ENCODE results near the gene WDR74. TPM values are rescaled to one million over a fixed set of nuclear protein-coding genes. Genes with fewer than 3 reads are reported as not detected.

The WDR74 gene
- total RNA-seq, 1 experiment from 2014 or later, result 110 TPM

DNA sequence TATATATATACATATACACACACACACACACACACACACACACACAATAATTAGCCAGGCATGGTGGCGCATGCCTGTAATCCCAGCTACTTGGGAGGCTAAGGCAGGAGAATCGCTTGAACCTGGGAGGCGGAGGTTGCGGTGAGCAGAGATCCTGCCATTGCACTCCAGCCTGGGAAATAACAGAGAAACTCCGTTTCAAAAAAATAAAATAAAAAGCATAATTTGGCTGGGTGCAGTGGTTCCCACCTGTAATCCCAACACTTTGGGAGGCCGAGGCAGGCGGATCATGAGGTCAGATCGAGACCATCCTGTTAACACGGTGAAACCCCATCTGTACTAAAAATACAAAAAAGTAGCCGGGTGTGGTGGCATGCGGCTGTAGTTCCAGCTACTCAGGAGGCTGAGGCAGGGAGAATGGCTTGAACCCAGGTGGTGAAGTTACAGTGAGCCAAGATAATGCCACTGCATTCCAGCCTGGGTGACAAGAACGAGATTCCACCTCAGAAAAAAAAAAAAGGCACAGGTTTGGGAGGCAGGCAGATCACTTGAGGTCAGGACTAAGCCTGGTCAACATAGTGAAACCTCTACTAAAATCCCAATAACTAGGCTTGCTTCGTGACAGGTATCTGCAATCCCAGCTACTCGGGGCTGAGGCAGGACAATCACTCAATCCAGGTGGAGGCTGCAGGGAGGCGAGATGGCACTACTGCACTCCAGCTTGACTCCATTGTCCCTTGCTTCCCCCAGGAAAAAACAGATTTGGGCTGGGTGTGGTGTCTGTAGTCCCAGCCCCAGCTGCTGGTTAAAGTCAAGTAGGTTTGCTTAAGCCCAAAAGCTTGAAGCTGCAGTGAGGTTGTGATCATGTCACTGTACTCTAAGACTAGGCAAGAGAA, 11.8 kb upstream of the WDR74 start (continued):
- TF ChIP-seq ZNF232 (CRISPR knock-in tag; IDR thresholded peaks at IDR 0.05), result no peak
- TF ChIP-seq JAZF1 (CRISPR knock-in tag; IDR thresholded peaks at IDR 0.05), result no peak
- no peak for TF ChIP-seq ZBTB21 (CRISPR knock-in tag; IDR thresholded peaks at IDR 0.05; ENCODE audit: borderline replicate concordance)
- no peak for TF ChIP-seq TCF7 (CRISPR knock-in tag; IDR thresholded peaks at IDR 0.05; ENCODE audit: low read depth)
- TF ChIP-seq, protein P1, sequence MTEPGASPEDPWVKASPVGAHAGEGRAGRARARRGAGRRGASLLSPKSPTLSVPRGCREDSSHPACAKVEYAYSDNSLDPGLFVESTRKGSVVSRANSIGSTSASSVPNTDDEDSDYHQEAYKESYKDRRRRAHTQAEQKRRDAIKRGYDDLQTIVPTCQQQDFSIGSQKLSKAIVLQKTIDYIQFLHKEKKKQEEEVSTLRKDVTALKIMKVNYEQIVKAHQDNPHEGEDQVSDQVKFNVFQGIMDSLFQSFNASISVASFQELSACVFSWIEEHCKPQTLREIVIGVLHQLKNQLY (CRISPR knock-in tag; IDR thresholded peaks at IDR 0.05), result no peak
- TF ChIP-seq NFATC4 (CRISPR knock-in tag; IDR thresholded peaks at IDR 0.05), result peak; percentile 98

DNA sequence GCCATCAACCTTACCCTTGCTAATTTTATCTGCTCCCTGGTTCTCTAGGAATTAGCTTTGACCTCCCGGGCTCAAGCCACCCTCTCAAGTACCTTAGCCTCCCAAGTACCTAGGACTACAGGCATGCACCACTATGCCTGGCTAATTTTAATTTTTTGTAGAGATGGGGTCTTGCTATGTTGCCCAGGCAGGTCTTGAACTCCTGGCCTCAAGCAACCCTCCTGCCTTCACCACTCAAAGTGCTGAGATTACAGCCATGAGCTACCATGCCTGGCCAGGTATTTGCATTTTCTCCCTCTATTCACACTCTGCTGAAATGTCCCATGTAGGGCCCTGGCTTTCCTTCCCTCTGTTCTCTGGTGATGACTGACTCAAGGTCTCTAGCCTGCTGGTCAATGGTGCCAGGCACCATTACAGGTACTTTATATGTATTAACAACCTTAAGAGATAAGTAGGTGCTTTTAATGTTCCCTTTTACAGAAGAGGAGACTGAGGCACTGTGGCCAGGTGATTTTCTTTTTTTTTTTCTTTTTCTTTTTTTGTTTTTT, 8.5 kb upstream of the WDR74 start:
- H3K27me3 Mint-ChIP-seq (ENCODE audit: low read depth), result no peaks in the 10 kb centered on the region
- H3K4me3 Mint-ChIP-seq, result no peak overlapping the region
- peaks cover 30% of the 10 kb centered on the region for H3K36me3 Mint-ChIP-seq
- H3K9me3 Mint-ChIP-seq, result peaks cover 17% of the 10 kb centered on the region
- H3K4me1 Mint-ChIP-seq, result peaks cover 20% of the 10 kb centered on the region
- TF ChIP-seq ZNF121 (CRISPR knock-in tag; IDR thresholded peaks at IDR 0.05) (peak; percentile 77; the same call in 1 of the 2 replicates), TEAD1 (CRISPR knock-in tag; IDR thresholded peaks at IDR 0.05) (no peak)
- DNase-seq (ENCODE audit: low spot score) (no peak), ATAC-seq (no peak)
- ChIA-PET CTCF (no interaction called here), POLR2A (no interaction called here)
- no peak overlapping the region for H3K27ac Mint-ChIP-seq

DNA sequence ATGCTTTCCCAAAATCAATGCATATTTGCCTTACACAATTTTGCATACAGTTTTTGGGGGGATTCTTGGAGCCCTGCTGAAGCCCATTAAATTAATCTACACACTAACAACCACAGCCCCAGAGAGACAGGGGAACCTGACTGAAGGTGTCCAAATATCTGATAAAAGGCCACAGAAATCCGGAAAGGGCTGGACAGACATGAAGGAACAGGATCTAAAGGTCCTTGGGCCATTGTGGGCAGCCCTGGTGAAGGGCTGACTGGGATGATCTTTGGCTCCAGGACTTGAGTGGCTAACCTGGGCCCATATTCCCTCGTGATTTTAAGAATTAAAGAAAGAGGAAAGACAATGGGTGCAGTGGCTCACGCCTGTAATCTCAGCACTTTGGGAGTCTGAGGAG, 6.8 kb upstream of the WDR74 start:
- ChIA-PET POLR2A (no interaction called here), CTCF (no interaction called here)
- H3K27ac Mint-ChIP-seq, result no peak overlapping the region
- ATAC-seq (no peak), DNase-seq (ENCODE audit: low spot score) (no peak)
- H3K4me1 Mint-ChIP-seq, result peaks cover 8% of the 10 kb centered on the region
- H3K9me3 Mint-ChIP-seq, result peaks cover 17% of the 10 kb centered on the region
- H3K36me3 Mint-ChIP-seq, result peaks cover 15% of the 10 kb centered on the region
- TF ChIP-seq, protein P2, sequence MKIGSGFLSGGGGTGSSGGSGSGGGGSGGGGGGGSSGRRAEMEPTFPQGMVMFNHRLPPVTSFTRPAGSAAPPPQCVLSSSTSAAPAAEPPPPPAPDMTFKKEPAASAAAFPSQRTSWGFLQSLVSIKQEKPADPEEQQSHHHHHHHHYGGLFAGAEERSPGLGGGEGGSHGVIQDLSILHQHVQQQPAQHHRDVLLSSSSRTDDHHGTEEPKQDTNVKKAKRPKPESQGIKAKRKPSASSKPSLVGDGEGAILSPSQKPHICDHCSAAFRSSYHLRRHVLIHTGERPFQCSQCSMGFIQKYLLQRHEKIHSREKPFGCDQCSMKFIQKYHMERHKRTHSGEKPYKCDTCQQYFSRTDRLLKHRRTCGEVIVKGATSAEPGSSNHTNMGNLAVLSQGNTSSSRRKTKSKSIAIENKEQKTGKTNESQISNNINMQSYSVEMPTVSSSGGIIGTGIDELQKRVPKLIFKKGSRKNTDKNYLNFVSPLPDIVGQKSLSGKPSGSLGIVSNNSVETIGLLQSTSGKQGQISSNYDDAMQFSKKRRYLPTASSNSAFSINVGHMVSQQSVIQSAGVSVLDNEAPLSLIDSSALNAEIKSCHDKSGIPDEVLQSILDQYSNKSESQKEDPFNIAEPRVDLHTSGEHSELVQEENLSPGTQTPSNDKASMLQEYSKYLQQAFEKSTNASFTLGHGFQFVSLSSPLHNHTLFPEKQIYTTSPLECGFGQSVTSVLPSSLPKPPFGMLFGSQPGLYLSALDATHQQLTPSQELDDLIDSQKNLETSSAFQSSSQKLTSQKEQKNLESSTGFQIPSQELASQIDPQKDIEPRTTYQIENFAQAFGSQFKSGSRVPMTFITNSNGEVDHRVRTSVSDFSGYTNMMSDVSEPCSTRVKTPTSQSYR (CRISPR knock-in tag; IDR thresholded peaks at IDR 0.05), result no peak
- no peak for TF ChIP-seq SP1 (CRISPR knock-in tag; conservative IDR thresholded peaks at IDR 0.05)
- no peak for TF ChIP-seq ELF4 (CRISPR knock-in tag; IDR thresholded peaks at IDR 0.05; ENCODE audit: low read depth)
- TF ChIP-seq ZNF121 (CRISPR knock-in tag; IDR thresholded peaks at IDR 0.05), result no peak
- TF ChIP-seq RELA (CRISPR knock-in tag; IDR thresholded peaks at IDR 0.05; ENCODE audit: borderline replicate concordance), result no peak
- no peak for TF ChIP-seq NFYB (CRISPR knock-in tag; conservative IDR thresholded peaks at IDR 0.05; ENCODE audit: low read depth)
- no peak for TF ChIP-seq GRHL2 (CRISPR knock-in tag; IDR thresholded peaks at IDR 0.05; ENCODE audit: insufficient replicate concordance, severe bottlenecking)
- TF ChIP-seq, protein P3, sequence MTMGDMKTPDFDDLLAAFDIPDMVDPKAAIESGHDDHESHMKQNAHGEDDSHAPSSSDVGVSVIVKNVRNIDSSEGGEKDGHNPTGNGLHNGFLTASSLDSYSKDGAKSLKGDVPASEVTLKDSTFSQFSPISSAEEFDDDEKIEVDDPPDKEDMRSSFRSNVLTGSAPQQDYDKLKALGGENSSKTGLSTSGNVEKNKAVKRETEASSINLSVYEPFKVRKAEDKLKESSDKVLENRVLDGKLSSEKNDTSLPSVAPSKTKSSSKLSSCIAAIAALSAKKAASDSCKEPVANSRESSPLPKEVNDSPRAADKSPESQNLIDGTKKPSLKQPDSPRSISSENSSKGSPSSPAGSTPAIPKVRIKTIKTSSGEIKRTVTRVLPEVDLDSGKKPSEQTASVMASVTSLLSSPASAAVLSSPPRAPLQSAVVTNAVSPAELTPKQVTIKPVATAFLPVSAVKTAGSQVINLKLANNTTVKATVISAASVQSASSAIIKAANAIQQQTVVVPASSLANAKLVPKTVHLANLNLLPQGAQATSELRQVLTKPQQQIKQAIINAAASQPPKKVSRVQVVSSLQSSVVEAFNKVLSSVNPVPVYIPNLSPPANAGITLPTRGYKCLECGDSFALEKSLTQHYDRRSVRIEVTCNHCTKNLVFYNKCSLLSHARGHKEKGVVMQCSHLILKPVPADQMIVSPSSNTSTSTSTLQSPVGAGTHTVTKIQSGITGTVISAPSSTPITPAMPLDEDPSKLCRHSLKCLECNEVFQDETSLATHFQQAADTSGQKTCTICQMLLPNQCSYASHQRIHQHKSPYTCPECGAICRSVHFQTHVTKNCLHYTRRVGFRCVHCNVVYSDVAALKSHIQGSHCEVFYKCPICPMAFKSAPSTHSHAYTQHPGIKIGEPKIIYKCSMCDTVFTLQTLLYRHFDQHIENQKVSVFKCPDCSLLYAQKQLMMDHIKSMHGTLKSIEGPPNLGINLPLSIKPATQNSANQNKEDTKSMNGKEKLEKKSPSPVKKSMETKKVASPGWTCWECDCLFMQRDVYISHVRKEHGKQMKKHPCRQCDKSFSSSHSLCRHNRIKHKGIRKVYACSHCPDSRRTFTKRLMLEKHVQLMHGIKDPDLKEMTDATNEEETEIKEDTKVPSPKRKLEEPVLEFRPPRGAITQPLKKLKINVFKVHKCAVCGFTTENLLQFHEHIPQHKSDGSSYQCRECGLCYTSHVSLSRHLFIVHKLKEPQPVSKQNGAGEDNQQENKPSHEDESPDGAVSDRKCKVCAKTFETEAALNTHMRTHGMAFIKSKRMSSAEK (CRISPR knock-in tag; IDR thresholded peaks at IDR 0.05; ENCODE audit: borderline replicate concordance), result no peak
- TF ChIP-seq, protein P4, sequence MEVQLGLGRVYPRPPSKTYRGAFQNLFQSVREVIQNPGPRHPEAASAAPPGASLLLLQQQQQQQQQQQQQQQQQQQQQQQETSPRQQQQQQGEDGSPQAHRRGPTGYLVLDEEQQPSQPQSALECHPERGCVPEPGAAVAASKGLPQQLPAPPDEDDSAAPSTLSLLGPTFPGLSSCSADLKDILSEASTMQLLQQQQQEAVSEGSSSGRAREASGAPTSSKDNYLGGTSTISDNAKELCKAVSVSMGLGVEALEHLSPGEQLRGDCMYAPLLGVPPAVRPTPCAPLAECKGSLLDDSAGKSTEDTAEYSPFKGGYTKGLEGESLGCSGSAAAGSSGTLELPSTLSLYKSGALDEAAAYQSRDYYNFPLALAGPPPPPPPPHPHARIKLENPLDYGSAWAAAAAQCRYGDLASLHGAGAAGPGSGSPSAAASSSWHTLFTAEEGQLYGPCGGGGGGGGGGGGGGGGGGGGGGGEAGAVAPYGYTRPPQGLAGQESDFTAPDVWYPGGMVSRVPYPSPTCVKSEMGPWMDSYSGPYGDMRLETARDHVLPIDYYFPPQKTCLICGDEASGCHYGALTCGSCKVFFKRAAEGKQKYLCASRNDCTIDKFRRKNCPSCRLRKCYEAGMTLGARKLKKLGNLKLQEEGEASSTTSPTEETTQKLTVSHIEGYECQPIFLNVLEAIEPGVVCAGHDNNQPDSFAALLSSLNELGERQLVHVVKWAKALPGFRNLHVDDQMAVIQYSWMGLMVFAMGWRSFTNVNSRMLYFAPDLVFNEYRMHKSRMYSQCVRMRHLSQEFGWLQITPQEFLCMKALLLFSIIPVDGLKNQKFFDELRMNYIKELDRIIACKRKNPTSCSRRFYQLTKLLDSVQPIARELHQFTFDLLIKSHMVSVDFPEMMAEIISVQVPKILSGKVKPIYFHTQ (CRISPR knock-in tag; IDR thresholded peaks at IDR 0.05), result no peak
- TF ChIP-seq, protein P5, sequence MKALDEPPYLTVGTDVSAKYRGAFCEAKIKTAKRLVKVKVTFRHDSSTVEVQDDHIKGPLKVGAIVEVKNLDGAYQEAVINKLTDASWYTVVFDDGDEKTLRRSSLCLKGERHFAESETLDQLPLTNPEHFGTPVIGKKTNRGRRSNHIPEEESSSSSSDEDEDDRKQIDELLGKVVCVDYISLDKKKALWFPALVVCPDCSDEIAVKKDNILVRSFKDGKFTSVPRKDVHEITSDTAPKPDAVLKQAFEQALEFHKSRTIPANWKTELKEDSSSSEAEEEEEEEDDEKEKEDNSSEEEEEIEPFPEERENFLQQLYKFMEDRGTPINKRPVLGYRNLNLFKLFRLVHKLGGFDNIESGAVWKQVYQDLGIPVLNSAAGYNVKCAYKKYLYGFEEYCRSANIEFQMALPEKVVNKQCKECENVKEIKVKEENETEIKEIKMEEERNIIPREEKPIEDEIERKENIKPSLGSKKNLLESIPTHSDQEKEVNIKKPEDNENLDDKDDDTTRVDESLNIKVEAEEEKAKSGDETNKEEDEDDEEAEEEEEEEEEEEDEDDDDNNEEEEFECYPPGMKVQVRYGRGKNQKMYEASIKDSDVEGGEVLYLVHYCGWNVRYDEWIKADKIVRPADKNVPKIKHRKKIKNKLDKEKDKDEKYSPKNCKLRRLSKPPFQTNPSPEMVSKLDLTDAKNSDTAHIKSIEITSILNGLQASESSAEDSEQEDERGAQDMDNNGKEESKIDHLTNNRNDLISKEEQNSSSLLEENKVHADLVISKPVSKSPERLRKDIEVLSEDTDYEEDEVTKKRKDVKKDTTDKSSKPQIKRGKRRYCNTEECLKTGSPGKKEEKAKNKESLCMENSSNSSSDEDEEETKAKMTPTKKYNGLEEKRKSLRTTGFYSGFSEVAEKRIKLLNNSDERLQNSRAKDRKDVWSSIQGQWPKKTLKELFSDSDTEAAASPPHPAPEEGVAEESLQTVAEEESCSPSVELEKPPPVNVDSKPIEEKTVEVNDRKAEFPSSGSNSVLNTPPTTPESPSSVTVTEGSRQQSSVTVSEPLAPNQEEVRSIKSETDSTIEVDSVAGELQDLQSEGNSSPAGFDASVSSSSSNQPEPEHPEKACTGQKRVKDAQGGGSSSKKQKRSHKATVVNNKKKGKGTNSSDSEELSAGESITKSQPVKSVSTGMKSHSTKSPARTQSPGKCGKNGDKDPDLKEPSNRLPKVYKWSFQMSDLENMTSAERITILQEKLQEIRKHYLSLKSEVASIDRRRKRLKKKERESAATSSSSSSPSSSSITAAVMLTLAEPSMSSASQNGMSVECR (CRISPR knock-in tag; IDR thresholded peaks at IDR 0.05; ENCODE audit: borderline replicate concordance), result no peak
- H3K4me3 Mint-ChIP-seq, result no peak overlapping the region
- no peaks in the 10 kb centered on the region for H3K27me3 Mint-ChIP-seq (ENCODE audit: low read depth)

Data from WTC11 (cell line).